Activated CD4-positive, alpha-beta T cell treated with anti-CD3 and anti-CD28 coated beads, Interleukin-2, amount 50 U/mL, for 1 hour (primary cell): ENCODE data around the gene FILIP1.

ENCODE experiments used
- DNase-seq: peaks from one replicate; pipeline ENCODE4 v3.0.0-alpha.2; 2020

The FILIP1 gene

DNA sequence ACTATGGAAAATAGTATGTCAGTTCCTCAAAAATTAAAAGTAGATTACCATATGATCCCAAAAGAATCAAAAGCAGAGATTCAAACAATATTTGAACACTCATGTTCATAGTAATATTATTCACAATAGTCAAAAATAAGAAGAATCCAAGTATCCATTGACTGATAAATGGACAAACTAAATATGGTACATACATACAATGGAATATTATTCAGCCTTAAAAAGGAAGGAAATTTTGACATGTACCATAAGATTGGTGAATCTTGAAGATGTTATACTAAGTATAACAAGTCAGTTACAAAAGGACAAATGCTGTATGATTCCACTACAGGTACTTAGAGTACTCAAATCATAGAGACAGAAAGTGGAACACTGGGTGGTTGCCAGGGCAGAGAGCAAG lies 120.7 kb downstream of the FILIP1 start:
- DNase-seq = no peak

DNA sequence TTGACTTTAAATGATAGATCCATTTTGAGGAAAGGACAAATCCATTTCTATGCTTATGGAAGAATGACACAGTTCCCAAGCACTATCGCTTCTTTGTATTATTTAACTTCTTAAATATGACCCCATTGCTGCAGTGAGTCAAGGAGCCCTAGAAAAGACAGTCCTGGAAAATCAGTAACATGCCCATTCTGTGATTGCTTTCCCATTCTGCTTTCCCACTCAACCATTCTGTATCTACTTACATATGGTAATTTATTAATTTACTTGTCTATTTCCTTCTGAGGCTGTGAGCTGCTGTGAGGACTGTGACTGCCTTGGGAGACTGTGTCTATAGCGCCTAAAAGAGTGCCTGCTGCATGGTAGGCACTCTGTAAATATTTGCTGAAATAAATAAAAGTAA lies 123.6 kb downstream of the FILIP1 start:
- no peak for DNase-seq

DNA sequence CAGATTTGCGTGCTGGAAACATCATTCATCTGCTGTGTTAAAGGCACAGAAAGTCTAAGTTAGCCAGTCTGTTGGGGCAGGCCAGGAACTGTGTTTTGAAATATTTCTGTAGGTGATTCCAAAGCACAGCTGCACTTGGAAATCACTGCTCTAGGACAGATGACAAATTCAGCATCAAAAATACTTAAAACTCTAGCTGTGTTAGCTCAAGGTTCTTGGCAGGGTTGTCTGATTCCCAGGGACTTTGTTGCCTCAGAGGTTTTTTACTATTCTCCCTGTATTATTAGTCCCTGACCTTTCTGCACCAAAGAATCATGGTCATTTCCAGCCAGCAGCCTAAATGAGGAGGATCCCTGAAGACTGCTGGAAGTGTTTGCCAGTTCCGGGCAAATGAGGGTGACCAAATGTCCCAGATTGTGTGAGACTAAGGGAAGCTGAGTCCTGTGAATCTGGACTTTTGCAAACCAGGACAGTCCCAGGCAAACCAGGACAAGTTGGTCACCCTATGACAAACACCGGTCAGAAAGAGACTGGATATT lies 124.7 kb downstream of the FILIP1 start:
- no peak for DNase-seq

DNA sequence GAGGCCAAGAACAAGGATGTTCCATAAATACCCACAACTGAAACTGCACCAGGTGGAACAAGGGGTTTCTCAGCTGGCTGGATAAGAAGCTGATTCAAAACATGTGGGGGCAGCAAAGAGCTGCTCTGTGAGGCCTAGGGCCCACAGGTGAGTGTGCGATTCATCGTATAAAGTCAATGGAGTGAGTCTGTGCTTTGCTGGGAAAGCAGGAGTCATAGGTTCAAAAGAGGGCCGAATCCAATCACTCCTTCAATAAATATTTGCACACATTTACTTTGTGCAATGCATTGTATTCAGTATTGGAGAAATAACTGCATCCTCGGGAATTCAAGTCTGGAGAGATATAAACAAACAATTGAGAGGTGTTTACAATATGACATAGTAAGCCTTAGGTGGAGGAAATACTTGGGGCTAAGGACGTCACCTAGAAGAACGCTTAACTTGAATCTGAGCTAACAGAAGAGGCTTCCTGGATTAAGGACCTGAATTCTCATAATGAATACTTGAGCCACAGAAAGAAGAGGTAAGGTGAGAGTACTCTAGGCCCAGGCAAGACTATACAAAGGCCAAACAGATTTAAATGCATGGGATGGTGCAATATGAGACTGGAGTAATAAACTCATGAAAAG lies 125.3 kb downstream of the FILIP1 start:
- no peak for DNase-seq

DNA sequence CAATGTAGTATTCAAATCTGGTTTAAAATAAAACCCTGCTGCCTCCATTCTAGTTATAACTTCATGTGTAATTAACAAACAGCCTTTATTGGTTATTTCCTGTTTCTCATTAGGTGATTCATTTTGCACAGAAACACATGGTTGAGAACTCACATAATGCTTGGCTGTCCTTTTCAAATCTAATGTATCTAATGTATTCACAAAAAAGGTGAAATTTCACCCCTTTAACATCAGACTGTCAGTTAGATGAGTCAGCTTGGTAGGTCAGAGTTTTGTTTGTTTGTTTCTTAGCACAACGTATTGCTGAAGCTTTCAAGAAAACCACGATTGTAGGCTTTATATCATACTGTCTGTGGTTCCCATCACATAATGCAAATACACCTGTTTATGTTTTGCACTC lies 130.3 kb downstream of the FILIP1 start:
- DNase-seq = no peak

DNA sequence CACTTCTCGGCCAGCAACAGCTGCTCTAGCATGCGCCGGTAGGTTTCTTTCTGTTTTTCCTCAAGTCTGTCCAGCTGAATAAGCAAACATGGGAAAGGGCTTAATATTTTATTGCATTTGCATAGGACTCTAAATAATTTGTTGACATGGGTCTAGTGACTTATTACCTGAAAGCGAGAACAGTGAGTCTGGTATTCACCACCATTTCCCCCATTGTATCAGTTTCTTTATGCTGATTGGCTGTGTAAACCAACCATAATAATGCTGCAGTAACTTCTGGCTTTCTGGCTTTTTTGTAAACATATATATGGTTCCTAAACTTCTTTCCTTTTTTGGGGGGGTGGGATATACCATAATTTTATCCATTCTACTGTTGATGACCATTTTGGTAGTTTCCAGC lies 140.0 kb downstream of the FILIP1 start:
- DNase-seq = no peak

DNA sequence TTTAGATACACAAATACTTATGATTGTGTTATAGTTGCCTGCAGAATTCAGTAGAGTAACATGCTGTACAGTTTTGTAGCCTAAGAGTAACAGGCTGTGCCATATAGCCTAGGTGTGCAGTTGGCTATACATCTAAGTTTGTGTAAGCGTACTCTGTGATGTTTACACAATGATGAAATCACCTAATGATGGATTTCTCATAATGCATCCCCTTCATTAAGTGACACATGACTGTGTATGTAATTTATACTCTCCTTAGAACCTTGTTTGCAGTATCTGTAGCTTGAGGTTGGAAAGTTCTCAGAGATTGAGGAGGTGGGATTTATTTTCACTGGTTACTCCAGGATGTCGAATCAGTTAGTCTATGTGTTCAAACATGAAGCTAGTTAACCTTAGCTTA lies 142.0 kb downstream of the FILIP1 start:
- no peak for DNase-seq

DNA sequence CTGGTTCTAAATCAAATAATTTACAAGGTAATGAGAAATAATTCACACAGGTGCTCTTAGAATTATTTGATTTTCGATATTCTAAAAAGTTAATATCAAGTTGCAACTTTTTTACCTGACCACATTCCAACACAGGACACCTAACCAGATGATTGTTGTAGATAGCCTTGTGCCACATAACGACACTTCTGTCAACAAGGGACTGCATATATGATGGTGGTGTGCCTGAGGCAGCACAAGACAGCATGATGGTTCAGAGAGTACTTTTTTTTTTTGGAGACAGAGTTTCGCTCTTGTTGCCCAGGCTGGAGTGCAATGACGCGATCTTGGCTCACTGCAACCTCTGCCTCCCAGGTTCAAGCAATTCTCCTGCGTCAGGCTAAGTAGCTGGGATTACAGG lies 142.8 kb downstream of the FILIP1 start:
- DNase-seq = no peak

DNA sequence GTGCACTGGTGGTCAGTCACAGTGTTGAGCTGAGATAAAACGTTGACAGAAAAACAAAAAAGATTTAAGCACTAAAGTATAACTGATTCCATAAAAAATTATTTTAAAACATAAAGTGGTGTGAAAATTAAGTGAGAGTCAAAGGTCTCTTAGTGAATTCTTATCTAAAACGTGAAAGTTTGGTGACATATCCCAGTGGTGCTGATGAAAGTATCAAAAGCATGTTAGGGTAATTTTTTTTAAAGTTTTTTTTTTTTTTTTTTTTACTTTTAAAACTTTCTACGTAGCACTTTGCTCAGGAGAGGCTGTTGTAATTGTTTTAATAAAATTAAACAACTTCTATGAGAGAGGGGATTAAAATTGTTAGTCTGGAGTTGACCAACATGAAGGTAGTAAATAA lies 143.4 kb downstream of the FILIP1 start:
- DNase-seq = no peak

DNA sequence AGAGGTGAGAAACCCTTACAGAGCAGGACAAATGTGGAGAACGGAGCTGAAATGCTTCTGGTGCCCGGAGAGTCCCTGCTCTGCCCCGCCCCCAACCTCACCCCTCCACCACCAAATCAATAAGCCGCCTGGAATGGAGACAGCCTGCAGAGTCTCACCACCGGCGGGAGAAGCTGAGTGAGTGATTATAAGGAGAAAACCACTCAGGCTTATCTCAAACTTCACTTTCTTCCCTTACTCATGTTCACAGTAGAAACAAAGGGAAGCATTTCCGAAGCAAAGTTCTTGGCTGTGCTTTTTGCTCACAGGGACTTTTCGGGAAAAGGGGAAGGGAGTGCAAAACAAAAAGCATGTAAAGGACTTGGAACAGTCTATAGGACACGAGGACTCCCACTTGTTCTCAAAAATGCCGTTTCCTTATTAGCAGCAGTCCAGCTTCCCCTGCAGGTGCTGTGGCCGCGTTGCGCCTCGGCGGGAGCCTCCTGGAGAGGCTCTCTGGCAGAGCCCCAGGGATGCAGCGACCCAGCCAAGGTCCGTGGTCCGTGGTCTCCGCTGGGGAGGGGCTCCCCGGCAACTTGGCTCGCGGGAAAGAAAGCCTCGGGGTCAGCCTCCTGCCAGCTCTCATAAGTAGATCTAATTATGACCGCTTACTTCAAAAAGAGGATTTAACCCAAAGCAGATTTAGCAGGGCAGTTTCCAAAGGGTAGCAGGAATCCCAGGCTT lies 144.2 kb downstream of the FILIP1 start:
- DNase-seq = no peak

DNA sequence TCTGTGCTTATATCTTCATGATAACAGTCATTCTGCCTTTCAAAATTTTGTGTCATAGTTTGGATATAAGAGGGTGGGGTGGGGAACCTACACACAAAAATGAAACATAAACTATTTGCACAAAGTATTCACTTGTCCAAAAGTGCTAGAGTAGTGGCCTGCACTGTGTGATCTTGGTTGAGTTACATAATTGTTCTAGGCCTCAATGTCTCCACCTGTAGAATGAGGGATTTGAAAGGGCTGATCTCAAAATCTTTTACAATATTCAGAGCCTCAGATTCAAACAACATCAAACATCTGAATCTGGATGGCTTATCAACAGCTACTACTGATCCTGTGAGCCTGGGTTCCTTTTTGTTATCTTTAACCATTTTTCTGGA lies 144.7 kb downstream of the FILIP1 start:
- no peak for DNase-seq

DNA sequence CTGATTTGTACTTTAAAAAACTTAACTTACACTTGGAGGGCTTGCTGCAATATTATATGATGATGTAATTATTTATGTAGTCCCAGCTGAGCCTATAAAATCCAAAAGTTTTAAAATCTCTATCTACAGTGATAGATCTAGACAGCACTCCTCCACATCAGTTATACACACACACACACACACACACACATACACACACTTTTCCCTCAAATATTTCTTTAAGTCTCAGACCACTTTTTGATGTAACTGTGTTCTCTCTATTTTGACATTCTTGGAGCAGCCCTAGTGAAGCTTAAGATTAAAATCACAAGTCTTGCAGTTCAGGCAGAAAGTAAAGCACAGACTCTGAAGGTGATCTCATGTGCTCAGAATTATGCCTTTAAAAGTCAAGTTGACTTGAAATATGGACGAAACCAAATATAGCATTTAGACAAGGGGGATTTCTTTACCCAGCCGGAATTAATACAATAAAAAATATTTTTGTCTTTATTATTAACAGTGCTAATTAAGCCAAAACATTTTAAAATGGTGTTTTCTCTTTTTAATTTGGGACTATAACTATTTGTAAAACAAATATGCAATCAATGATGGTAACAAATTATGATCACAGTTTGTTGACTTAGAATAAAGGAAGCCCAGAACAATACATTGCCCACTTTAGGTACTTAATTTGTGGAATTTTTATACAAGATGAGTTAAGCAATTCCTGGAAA lies 145.5 kb downstream of the FILIP1 start:
- DNase-seq = no peak

DNA sequence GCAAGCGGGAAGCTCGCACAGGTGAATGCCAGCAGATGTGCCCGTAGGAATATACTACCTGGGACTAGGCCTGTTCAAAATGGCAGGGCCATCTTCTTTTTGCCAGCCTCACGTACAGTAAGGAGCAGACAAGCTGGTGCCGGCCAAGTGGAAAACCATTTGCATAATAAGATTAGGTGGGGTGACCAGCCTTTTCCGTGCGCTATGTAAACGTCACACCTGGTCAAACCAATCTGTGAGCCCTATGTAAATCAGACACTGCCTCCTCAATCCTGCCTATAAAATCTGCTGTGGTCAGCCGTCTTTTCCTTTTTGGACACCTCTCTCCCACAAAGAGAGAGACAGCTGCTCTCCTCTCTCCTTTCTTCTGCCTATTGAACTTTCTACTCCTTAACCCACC lies 148.2 kb downstream of the FILIP1 start:
- DNase-seq = no peak

DNA sequence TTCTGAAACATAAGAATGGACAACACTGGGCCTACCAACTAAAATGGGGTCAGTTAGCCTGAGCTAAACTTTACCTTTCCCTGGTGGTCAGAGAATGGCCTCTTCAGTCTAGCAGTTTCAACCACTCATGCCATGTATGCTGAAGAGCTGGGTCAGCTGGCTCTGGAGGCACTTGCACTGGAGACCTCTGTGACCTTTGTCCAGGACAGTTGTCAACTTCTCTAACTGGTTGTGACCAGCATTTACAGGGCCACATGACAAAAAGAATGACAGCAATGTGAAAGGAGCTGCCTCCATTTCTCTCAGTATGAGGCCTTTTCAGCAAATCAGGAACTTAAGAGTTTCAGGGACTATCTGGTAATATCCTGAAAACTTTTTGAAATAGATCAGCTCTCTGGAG lies 149.1 kb downstream of the FILIP1 start:
- no peak for DNase-seq

DNA sequence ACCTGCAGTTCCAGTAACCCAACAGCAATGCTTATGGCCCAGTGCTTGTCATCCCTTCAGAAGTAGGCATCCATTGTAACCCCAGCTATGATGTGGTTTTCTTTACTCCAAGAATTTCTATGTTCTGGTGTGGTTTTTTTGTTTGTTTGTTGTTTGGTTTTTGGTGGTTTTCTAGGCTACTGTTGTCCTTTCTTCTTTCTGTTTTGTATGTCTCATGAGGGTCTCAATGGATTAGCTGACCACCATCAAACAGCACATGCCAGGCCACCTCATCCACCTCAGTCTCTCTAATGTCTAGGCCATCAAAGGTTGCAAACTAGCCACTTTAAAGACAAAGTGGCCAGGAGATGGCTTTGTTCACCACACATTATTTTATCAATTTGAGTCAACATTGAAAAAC lies 149.6 kb downstream of the FILIP1 start:
- no peak for DNase-seq

DNA sequence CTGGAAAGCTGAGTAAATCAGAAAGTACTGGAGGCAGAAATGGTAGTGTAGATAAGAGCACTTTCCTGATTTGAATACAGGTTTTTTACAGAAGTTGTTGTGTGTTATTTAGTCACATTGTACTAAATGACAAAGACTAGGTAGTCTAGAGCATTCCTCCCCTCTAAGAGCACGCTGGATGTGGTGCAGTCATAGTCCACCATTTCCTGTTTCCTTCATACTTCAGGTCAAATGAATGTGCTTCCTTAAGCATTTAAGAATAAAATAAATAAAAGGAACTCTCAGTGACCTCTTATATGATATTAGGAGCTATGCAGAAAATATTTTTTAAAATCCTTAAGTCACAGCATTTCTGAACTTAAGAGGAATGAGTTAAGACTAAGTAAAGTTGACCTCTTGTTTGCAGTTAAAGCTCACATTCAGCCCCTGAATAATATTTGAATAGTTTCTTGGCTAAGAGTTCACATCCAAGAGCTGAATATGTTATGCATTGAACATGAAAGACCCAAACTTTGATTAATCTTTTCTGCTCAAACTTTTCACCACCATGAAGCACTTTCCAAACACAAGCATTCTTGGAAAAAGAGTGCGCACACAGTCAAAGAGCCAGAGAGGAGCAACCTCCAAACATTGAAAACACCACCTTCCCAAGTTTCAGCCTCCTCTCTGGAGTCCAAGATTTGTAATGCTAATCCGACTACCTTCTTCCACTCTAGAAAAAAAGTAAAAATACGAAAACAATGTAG lies 155.6 kb downstream of the FILIP1 start:
- no peak for DNase-seq

DNA sequence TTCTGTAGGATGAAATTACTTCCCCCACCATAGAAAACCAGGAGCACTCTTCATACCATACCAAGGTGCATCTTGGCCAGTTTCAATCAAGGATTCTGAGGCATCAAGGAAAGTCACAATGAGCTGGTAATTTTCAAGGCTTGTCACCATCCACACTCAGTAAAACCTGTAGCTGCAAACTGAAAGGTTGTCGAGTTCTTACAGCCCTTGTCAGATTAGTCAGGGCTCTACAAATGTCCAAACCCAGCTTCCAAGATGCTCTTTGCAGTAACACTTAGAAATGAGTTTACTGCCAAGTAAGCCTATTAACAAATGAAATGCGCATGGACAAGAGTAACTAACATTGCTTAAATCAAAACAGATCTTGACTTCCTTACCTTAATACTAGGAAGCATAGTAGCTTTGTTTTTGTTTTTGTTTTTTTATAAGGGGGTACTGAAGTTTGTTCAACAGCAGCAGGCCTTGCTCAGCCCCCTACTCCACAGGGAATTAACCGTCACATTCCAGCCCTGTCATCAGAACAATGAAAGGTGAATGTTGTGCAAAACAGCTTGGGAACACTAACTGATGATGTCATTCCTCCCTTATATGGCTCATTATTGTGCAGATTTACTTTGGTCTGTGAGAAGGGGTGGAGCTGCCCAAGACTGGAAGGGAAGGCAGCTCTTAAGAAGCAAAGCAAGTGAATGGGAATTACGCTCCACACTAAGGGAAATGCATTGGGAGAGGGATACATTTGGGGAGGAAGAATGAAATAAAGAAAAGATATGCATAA lies 159.1 kb downstream of the FILIP1 start:
- no peak for DNase-seq

DNA sequence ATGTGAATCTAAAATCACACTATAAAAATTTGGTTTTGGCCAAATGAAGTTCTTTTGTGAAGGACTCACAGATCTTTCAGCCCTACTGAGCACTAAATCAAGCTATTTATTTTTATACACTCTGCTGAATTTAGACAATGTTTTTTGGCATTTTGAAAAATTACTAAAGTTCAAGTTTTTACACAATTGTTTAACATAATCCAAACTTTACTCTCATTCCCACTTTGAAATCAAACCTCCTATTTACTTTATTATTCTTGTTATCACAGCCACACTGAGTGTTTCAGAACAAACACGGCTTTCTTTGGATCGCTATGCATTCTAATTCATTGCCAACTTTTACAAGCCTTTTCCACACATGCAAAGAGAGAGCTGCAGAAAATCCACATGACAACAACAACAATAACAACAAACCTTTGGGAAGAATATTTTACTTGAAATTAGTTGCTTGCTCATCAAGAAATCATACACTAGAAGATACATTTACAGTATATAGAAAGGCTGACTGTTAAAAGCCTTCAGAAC lies 159.9 kb downstream of the FILIP1 start:
- DNase-seq = no peak

DNA sequence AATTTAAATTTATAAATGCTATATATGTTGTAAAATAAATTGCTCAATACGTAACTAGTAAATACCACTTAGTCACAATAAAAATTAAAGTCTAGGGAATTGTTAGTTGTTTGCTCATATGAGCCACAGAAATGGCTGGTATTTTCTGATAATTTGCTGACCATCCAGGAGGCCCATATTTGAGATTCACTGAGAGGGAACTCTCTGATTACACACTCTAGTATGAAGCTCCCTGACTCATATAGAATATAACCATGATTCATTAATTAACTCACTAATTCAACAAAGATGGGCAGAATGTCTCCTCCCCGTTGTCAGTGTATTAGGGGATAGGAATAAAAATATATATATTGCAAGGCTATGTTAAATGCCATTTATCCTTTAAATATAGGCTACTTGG lies 162.4 kb downstream of the FILIP1 start:
- DNase-seq = no peak

DNA sequence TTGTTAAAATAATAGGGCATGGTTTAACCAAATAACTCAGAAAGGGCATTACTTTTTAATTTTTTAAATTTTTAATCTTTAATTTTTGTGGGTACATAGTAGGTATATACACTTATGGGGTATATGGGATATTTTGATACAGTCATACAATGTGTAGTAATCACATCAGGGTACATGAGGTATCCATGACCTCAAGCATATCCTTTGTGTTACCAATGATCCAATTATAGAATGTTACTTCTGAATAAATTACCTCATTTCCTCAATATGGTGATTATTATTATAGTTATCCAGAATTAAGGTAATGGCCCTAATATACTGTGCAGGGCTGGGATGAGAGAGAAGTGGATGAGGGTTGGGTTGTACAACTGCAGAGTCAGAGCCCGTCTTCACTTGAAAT lies 163.9 kb downstream of the FILIP1 start:
- no peak for DNase-seq

DNA sequence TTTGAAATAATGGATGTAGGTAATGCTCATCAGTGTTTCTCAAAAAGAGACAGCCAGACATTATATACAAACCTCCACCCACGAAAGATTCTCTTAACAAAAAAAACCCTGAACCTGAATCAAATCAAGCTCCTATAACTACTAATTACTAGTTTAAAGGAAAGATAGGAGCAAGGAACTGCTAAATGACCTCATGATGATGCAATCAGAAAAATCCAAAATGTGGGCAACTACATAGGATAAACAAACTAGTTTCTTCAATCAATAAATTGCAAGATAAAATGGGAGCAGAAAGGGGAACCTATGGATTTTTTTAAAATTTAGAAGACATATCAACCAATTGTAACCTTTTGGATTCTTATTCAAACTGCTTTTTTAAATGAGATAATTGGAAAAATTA lies 165.8 kb downstream of the FILIP1 start:
- DNase-seq = no peak

DNA sequence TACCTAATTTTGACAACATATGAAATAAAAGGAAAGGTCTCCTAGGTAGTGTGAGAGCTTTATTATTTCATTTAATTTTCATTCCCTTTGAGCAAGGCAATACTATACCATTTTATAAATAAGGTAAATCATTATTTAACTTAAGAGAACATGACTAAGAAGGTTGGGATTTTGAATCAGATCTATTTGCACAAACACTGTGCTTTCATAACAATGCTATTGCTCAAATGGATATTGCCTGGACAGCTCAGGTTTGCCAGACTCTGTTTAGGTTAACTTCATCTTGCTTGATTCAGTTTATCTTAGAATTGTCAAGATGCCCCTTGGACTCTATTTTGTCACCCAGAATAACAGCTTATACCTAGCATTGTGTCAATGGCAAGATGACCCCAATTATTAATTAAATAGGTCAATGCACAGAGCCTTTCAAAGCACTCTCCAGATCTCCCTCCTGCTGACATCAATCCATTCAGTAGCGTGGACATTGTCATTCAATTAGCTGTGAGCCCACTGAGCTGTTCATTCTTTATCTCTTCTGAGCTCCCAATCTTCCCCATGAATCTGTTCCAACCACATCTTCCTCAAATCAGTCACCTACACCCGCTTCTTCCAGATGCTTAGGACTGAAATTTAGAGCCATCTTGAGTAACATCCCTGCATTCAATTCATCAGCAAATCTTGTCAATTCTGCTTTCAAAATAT lies 166.9 kb downstream of the FILIP1 start:
- DNase-seq = no peak
